K562 (cell line): ENCODE data around the gene LYPD6B. TPM values are rescaled to one million over a fixed set of nuclear protein-coding genes. Genes with fewer than 3 reads are reported as not detected.

Source experiments
- ATAC-seq: fragments of 200-7000 bp; cut with Tn5 transposase; 3 replicates; pipeline ENCODE4 v1.9.1; 2020; ENCODE audit warnings: moderate library complexity
- BruUV-seq: library from RNA; stranded (reverse); fragments of 400-500 nt; replicated peaks from 2 replicates; lab custom pipeline; 2021; lab: Mats Ljungman, UMichigan
- CTCF ChIA-PET: fragments of 300-600 bp; formaldehyde crosslinking; extraction: SDS; loops from one replicate; lab custom pipeline; 2021; ENCODE audit warnings: low intra/inter-chr PET ratio; lab: Yijun Ruan, JAX
- POLR2A ChIA-PET: fragments of 300-600, 350-650 bp; sonication (Branson Sonifier 250); formaldehyde crosslinking; extraction: SDS; loops from one replicate; lab custom pipeline; 2021; ENCODE audit warnings: antibody characterized with exemption, inconsistent platforms; lab: Yijun Ruan, JAX
- DNase-seq, 4 experiments: peaks; one replicate each; pipeline versions ENCODE4 v3.0.0 to v3.0.0-alpha.2; 2011 to 2018; ENCODE audit warnings: low spot score in 3 of 4, mixed read lengths in 3 of 4; ENCODE audit errors: extremely low read depth in 1 of 4
- FAIRE-seq: peaks from 2 replicates; lab custom pipeline; 2011; peaks lifted over from hg19 to GRCh38; lab: Jason Lieb, UNC
- H2AFZ ChIP-seq: 2 replicates; pipeline ENCODE4 v1.6.0; 2011; ENCODE audit warnings: low read depth, low read length, control low read depth, inconsistent platforms
- H3K27ac ChIP-seq: fragments of 200-600 bp; 3 replicates; pipeline ENCODE4 v1.8.0; 2011; ENCODE audit warnings: low read depth, mild to moderate bottlenecking, control low read depth, inconsistent platforms, low read length, moderate library complexity, mixed read lengths; ENCODE audit errors: extremely low read depth
- H3K27me3 ChIP-seq, 2 experiments: fragments of 300-600 bp in 1 of 2; 2 replicates in 1 of 2; 3 replicates in 1 of 2; pipeline versions ENCODE4 v1.6.0 to v1.8.0; 2011; ENCODE audit warnings: inconsistent platforms in 2 of 2, low read length in 2 of 2, mild to moderate bottlenecking in 1 of 2, mixed read lengths in 1 of 2, moderate library complexity in 1 of 2; ENCODE audit not compliant: control insufficient read depth in 2 of 2, insufficient read depth in 2 of 2
- H3K36me3 ChIP-seq: fragments of 300-600 bp; 3 replicates; pipeline ENCODE4 v1.8.0; 2011; ENCODE audit warnings: mild to moderate bottlenecking, low read length, inconsistent platforms; ENCODE audit not compliant: control insufficient read depth, insufficient read depth
- H3K4me1 ChIP-seq, 2 experiments: fragments of 200-600 bp in 1 of 2; replicated peaks in 1 of 2; 2 replicates in 1 of 2; 3 replicates in 1 of 2; pipeline versions ENCODE4 v1.5.1 to v1.8.0; 2011; ENCODE audit warnings: inconsistent platforms in 2 of 2, low read length in 2 of 2, mild to moderate bottlenecking in 1 of 2, mixed read lengths in 1 of 2, moderate library complexity in 1 of 2; ENCODE audit not compliant: control insufficient read depth in 2 of 2, insufficient read depth in 2 of 2
- H3K4me2 ChIP-seq: 2 replicates; pipeline ENCODE4 v1.6.1; 2011; ENCODE audit warnings: low read length, control low read depth, inconsistent platforms, mixed read lengths; ENCODE audit not compliant: insufficient read depth
- H3K4me3 ChIP-seq: fragments of 200-600 bp; sonication (generic), shearing (Covaris generic); 2 replicates; pipeline ENCODE4 v1.5.1; 2016; ENCODE audit warnings: control low read depth, inconsistent platforms
- H3K79me2 ChIP-seq: fragments of 200-600 bp; 3 replicates; pipeline ENCODE4 v1.8.0; 2011; ENCODE audit warnings: low read length, inconsistent platforms; ENCODE audit not compliant: control insufficient read depth, insufficient read depth
- H3K9ac ChIP-seq, 2 experiments: 2 replicates each; pipeline versions ENCODE4 v1.6.0 to v1.6.1; 2011; ENCODE audit warnings: low read depth in 2 of 2, low read length in 2 of 2, control low read depth in 1 of 2, inconsistent platforms in 1 of 2, mild to moderate bottlenecking in 1 of 2, mixed read lengths in 1 of 2; ENCODE audit not compliant: insufficient read depth in 1 of 2
- H3K9me1 ChIP-seq: one replicate; pipeline ENCODE4 v1.6.0; 2011; ENCODE audit warnings: inconsistent platforms, mild to moderate bottlenecking, low read length, moderate library complexity; ENCODE audit not compliant: control insufficient read depth, insufficient read depth
- H3K9me3 ChIP-seq: replicated peaks from 2 replicates; pipeline ENCODE4 v1.5.1; 2011; ENCODE audit warnings: low read depth, low read length, inconsistent platforms; ENCODE audit not compliant: control insufficient read depth, insufficient read depth
- H4K20me1 ChIP-seq: replicated peaks from 2 replicates; pipeline ENCODE4 v1.6.1; 2011; ENCODE audit warnings: low read length, inconsistent platforms, mixed read lengths; ENCODE audit not compliant: control insufficient read depth, insufficient read depth
- CBFA2T3 ChIP-seq: fragments of 450-650 bp; IDR thresholded peaks from 2 replicates; pipeline ENCODE4 v1.6.1; 2017
- HMG20B ChIP-seq: fragments of 250-450 bp; sonication (Bioruptor Pico); IDR thresholded peaks from 2 replicates; pipeline ENCODE4 v1.5.0; 2021; ENCODE audit warnings: mild to moderate bottlenecking
- HMGXB4 ChIP-seq: sonication (generic); formaldehyde crosslinking; IDR thresholded peaks from 2 replicates; pipeline ENCODE4 v1.8.1; 2023; ENCODE audit warnings: mild to moderate bottlenecking, missing genetic modification reagents
- MTA1 ChIP-seq: fragments of 450-650 bp; IDR thresholded peaks from 2 replicates; pipeline ENCODE4 v1.6.1; 2017; ENCODE audit warnings: borderline replicate concordance
- ZFP1 ChIP-seq: fragments of 450-650 bp; formaldehyde crosslinking; IDR thresholded peaks from 2 replicates; pipeline ENCODE4 v1.4.0; 2020; ENCODE audit warnings: mild to moderate bottlenecking, mixed read lengths
- WGBS: fragments of 100-300 bp; shearing (Covaris generic); methylation state at CpG from one replicate; pipeline ENCODE4 v1.1.6; 2016; ENCODE audit warnings: low coverage, mixed read lengths; ENCODE audit not compliant: insufficient coverage; ENCODE audit errors: missing lambda C conversion rate; 5-methylcytosine and 5-hydroxymethylcytosine counted together
- in situ Hi-C: fragments of 300-500 bp; cut with MboI; formaldehyde crosslinking; loops from 4 replicates; pipeline ENCODE4 v1.15.0; 2018; ENCODE audit warnings: inconsistent platforms, mixed read lengths
- intact Hi-C: fragments of 100-400 bp; cut with micrococcal nuclease; formaldehyde crosslinking; loops from 2 replicates; pipeline ENCODE4 v1.14.2; 2022
- polyA plus RNA-seq, 8 experiments: library from polyadenylated mRNA; depleted of rRNA in 4 of 8; stranded (reverse) in 5 of 8; unstranded in 3 of 8; fragments of >200 nt; fragmentation: Nextera tagmentation in 2 of 8; fragmentation: Illumina TruSeq in 1 of 8; extraction: Ambion mirVana in 2 of 8; extraction: Trizol in 1 of 8; gene quantifications; 2 replicates each; pipeline versions ENCODE4 v1.2.1 to v1.2.3, GENCODE V29; 2011 to 2014; ENCODE audit warnings: inconsistent platforms in 1 of 8, missing spikeins in 1 of 8
- total RNA-seq, 7 experiments: library from RNA; depleted of rRNA in 6 of 7; stranded (reverse); fragments of >200 nt in 6 of 7; fragmentation: Illumina TruSeq in 2 of 7; extraction: Trizol in 2 of 7; gene quantifications; 2 replicates each; pipeline versions ENCODE4 v1.2.1 to v1.2.3, GENCODE V29; 2011 to 2021; ENCODE audit warnings: low replicate concordance in 1 of 7

LYPD6B gene
- total and polyA plus RNA-seq, 9 of the 15 experiments (the other 6 are each of a cell fraction or from before 2014, with no cell fraction given): not detected

GRCh38 chr2:149070681-149071320, 32.3 kb downstream of the LYPD6B start:
- BruUV-seq: no TSS peak
- no peaks in the 10 kb centered on the region for H3K36me3 ChIP-seq
- no peak overlapping the region for H2AFZ ChIP-seq
- FAIRE-seq: no peak
- ChIA-PET CTCF (no interaction called here), POLR2A (no interaction called here)
- no peaks in the 10 kb centered on the region for H3K4me1 ChIP-seq
- no peaks in the 10 kb centered on the region for H3K9me1 ChIP-seq
- in situ Hi-C loops (no loop called here), intact Hi-C loops (no loop called here)
- no peak for DNase-seq
- no peaks in the 10 kb centered on the region for H3K9me3 ChIP-seq
- no peak overlapping the region for H3K4me2 ChIP-seq
- H3K27ac ChIP-seq: no peak overlapping the region
- ATAC-seq: no peak; the same call in 2 of the 3 replicates
- H3K9ac ChIP-seq: no peak overlapping the region
- no peaks in the 10 kb centered on the region for H3K27me3 ChIP-seq
- H3K4me3 ChIP-seq: no peak overlapping the region
- 1% methylated on average over 9 of the region's 9 CpGs for WGBS
- no peak for TF ChIP-seq HMG20B (CRISPR knock-in tag)
- TF ChIP-seq HMGXB4 (CRISPR knock-in tag): no peak
- no peak for TF ChIP-seq ZFP1 (CRISPR knock-in tag)
- TF ChIP-seq CBFA2T3: peak; percentile 37
- no peak for TF ChIP-seq MTA1
- H3K79me2 ChIP-seq: no peaks in the 10 kb centered on the region
- H4K20me1 ChIP-seq: no peaks in the 10 kb centered on the region
